Esophagus muscularis mucosa (tissue), 3 donors: ENCODE measurements around the gene VRK2.

ENCODE experiments used
- CTCF ChIP-seq, 3 experiments: fragments of 200-600 bp in 2 of 3; fragments of 450-650 bp in 1 of 3; sonication (generic) in 2 of 3; IDR thresholded peaks; one replicate each; pipeline ENCODE4 v1.5.1; 2017 to 2019; ENCODE audit warnings: antibody characterized with exemption in 3 of 3, mild to moderate bottlenecking in 2 of 3, moderate library complexity in 1 of 3
- POLR2A ChIP-seq: fragments of 450-650 bp; IDR thresholded peaks from one replicate; pipeline ENCODE4 v1.6.1; 2017; ENCODE audit warnings: antibody characterized with exemption, moderate library complexity, mild to moderate bottlenecking, low read depth

GRCh38 chr2:58122040-58122439 is 75.4 kb downstream of the VRK2 start:
- TF ChIP-seq POLR2A (no peak), CTCF (IDR thresholded peaks at IDR 0.05) (no peak)
